ENCODE measurements around the gene TSNAXIP1.

GRCh38 chr16:67773099-67773498 is 33.6 kb upstream of the TSNAXIP1 start:
- TF ChIP-seq, protein P1, sequence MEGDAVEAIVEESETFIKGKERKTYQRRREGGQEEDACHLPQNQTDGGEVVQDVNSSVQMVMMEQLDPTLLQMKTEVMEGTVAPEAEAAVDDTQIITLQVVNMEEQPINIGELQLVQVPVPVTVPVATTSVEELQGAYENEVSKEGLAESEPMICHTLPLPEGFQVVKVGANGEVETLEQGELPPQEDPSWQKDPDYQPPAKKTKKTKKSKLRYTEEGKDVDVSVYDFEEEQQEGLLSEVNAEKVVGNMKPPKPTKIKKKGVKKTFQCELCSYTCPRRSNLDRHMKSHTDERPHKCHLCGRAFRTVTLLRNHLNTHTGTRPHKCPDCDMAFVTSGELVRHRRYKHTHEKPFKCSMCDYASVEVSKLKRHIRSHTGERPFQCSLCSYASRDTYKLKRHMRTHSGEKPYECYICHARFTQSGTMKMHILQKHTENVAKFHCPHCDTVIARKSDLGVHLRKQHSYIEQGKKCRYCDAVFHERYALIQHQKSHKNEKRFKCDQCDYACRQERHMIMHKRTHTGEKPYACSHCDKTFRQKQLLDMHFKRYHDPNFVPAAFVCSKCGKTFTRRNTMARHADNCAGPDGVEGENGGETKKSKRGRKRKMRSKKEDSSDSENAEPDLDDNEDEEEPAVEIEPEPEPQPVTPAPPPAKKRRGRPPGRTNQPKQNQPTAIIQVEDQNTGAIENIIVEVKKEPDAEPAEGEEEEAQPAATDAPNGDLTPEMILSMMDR (IDR thresholded peaks at IDR 0.05): no peak
- no peak for TF ChIP-seq POLR2A (IDR thresholded peaks at IDR 0.05)
